GM12878 (cell line): Measurements from ENCODE around the gene MSH3. TPM values are rescaled to one million over a fixed set of nuclear protein-coding genes. Genes with fewer than 3 reads are reported as not detected.

Source experiments
- ATAC-seq: fragments of 200-7000 bp; cut with Tn5 transposase; 3 replicates; pipeline ENCODE4 v1.9.1; 2020; ENCODE audit warnings: mild to moderate bottlenecking, moderate library complexity
- BruUV-seq: library from RNA; stranded (reverse); fragments of 400-500 nt; replicated peaks from 2 replicates; lab custom pipeline; 2021; lab: Mats Ljungman, UMichigan
- CTCF ChIA-PET: fragments of 300-600 bp; sonication (Branson Sonifier 250); formaldehyde crosslinking; extraction: SDS; loops from one replicate; lab custom pipeline; 2021; ENCODE audit warnings: inconsistent platforms; lab: Yijun Ruan, JAX
- POLR2A ChIA-PET: fragments of 350-600 bp; formaldehyde crosslinking; extraction: SDS; loops from one replicate; lab custom pipeline; 2021; ENCODE audit warnings: inconsistent platforms; lab: Charles Lee
- RAD21 ChIA-PET: fragments of 300-600 bp; sonication (Branson Sonifier 250); formaldehyde crosslinking; loops from one replicate; lab custom pipeline; 2023; ENCODE audit warnings: antibody characterized with exemption; ENCODE audit not compliant: unreplicated experiment; lab: Charles Lee
- SMC1A ChIA-PET: fragments of 300-600 bp; sonication (Branson Sonifier 250); formaldehyde crosslinking; loops from one replicate; lab custom pipeline; 2023; ENCODE audit not compliant: unreplicated experiment, uncharacterized antibody; lab: Charles Lee
- DNase-seq: peaks from one replicate; pipeline ENCODE4 v3.0.0-alpha.2; 2011; ENCODE audit warnings: low read depth, low spot score
- FAIRE-seq: peaks from 3 replicates; lab custom pipeline; 2011; peaks lifted over from hg19 to GRCh38; lab: Jason Lieb, UNC
- H2AFZ ChIP-seq: 2 replicates; pipeline ENCODE4 v1.6.0; 2011; ENCODE audit warnings: low read depth, low read length, control low read depth; ENCODE audit not compliant: control insufficient read depth
- H3K27ac ChIP-seq: 2 replicates; pipeline ENCODE4 v1.5.1; 2011; ENCODE audit warnings: control low read depth; ENCODE audit not compliant: control insufficient read depth, insufficient read depth
- H3K27me3 ChIP-seq, 2 experiments: replicated peaks in 1 of 2; 2 replicates each; pipeline versions ENCODE4 v1.6.0 to v1.6.1; 2011; ENCODE audit warnings: low read length in 1 of 2; ENCODE audit not compliant: control insufficient read depth in 2 of 2, insufficient read depth in 2 of 2
- H3K36me3 ChIP-seq, 2 experiments: 2 replicates each; pipeline ENCODE4 v1.5.1; 2011; ENCODE audit warnings: low read length in 1 of 2; ENCODE audit not compliant: control insufficient read depth in 2 of 2, insufficient read depth in 2 of 2
- H3K4me1 ChIP-seq: 2 replicates; pipeline ENCODE4 v1.6.1; 2011; ENCODE audit warnings: mild to moderate bottlenecking, low read length, moderate library complexity, mixed read lengths; ENCODE audit not compliant: control insufficient read depth, insufficient read depth
- H3K4me2 ChIP-seq: 2 replicates; pipeline ENCODE4 v1.6.0; 2011; ENCODE audit warnings: control low read depth; ENCODE audit not compliant: control insufficient read depth, insufficient read depth
- H3K4me3 ChIP-seq: fragments of 200-600 bp; sonication (generic); 2 replicates; pipeline ENCODE4 v1.5.1; 2016
- H3K79me2 ChIP-seq: 2 replicates; pipeline ENCODE4 v1.6.0; 2011; ENCODE audit warnings: low read length; ENCODE audit not compliant: control insufficient read depth, insufficient read depth
- H3K9ac ChIP-seq: 2 replicates; pipeline ENCODE4 v1.8.0; 2011; ENCODE audit warnings: low read length, control low read depth, mixed read lengths; ENCODE audit not compliant: control insufficient read depth, insufficient read depth
- H3K9me3 ChIP-seq: replicated peaks from 3 replicates; pipeline ENCODE4 v1.5.1; 2011; ENCODE audit warnings: mild to moderate bottlenecking, low read length; ENCODE audit not compliant: control insufficient read depth, insufficient read depth
- H4K20me1 ChIP-seq: 2 replicates; pipeline ENCODE4 v1.6.0; 2011; ENCODE audit not compliant: control insufficient read depth, insufficient read depth
- ESRRA ChIP-seq: IDR thresholded peaks from 2 replicates; pipeline ENCODE4 v1.6.1; 2012; ENCODE audit warnings: mild to moderate bottlenecking, low read length, improper control_type of control experiment
- EZH2 ChIP-seq: IDR thresholded peaks from 2 replicates; pipeline ENCODE4 v1.6.1; 2012; ENCODE audit warnings: low read depth, mild to moderate bottlenecking, control low read depth, inconsistent platforms, low read length, borderline replicate concordance; ENCODE audit not compliant: control insufficient read depth
- HCFC1 ChIP-seq: fragments of 150-350 bp; IDR thresholded peaks from 2 replicates; pipeline ENCODE4 v1.6.1; 2014; ENCODE audit warnings: low read length
- SIN3A ChIP-seq: IDR thresholded peaks from 2 replicates; pipeline ENCODE4 v1.6.1; 2012; ENCODE audit warnings: low read depth, low read length, improper control_type of control experiment
- STAT3 ChIP-seq: IDR thresholded peaks from 2 replicates; pipeline ENCODE4 v1.6.1; 2011; ENCODE audit warnings: low read depth, low read length, improper control_type of control experiment
- WRNIP1 ChIP-seq: IDR thresholded peaks from 2 replicates; pipeline ENCODE4 v1.6.1; 2011; ENCODE audit warnings: low read depth, low read length, improper control_type of control experiment, borderline replicate concordance
- WGBS: methylation state at CpG from one replicate; pipeline ENCODE4 v1.1.6; 2016; ENCODE audit warnings: low lambda C conversion rate; ENCODE audit not compliant: insufficient replicate concordance, insufficient coverage; ENCODE audit errors: missing lambda C conversion rate; 5-methylcytosine and 5-hydroxymethylcytosine counted together
- in situ Hi-C: fragments of 300-500 bp; cut with MboI; formaldehyde crosslinking; loops from 9 replicates; pipeline ENCODE4 v1.14.3; 2018; ENCODE audit warnings: mixed read lengths
- intact Hi-C: fragments of 100-400 bp; cut with micrococcal nuclease; formaldehyde crosslinking; loops from one replicate; pipeline ENCODE4 v1.14.2; 2022; ENCODE audit not compliant: unreplicated experiment
- polyA plus RNA-seq, 11 experiments: library from polyadenylated mRNA; depleted of rRNA in 4 of 11; unstranded in 6 of 11; stranded (reverse) in 5 of 11; fragments of >200 nt; fragmentation: Nextera tagmentation in 4 of 11; fragmentation: Illumina TruSeq in 1 of 11; extraction: Ambion mirVana in 4 of 11; extraction: Trizol in 1 of 11; gene quantifications; 1 replicate in 1 of 11; 2 replicates in 10 of 11; pipeline versions ENCODE4 v1.2.1 to v1.2.3, GENCODE V29; 2011 to 2016; ENCODE audit warnings: inconsistent platforms in 2 of 11, missing spikeins in 2 of 11, low read depth in 1 of 11
- total RNA-seq, 4 experiments: library from RNA; depleted of rRNA in 3 of 4; stranded (reverse); fragments of >200 nt in 3 of 4; fragmentation: Illumina TruSeq in 1 of 4; extraction: Trizol in 1 of 4; gene quantifications; 2 replicates each; pipeline versions ENCODE4 v1.2.1 to v1.2.3, GENCODE V29; 2013 to 2021
- TF ChIP-seq, protein P1 (sequence below): fragments of 150-350 bp; IDR thresholded peaks from 2 replicates; pipeline ENCODE4 v1.6.1; 2016; ENCODE audit warnings: low read depth, low read length
- TF ChIP-seq, protein P2 (sequence below): IDR thresholded peaks from 2 replicates; pipeline ENCODE4 v1.6.1; 2012; ENCODE audit warnings: low read length, inconsistent platforms
- TF ChIP-seq, protein P3 (sequence below): fragments of 450-650 bp; IDR thresholded peaks from 2 replicates; pipeline ENCODE4 v1.6.1; 2017; ENCODE audit warnings: mild to moderate bottlenecking, moderate library complexity
- TF ChIP-seq, protein P4 (sequence below): fragments of 450-650 bp; formaldehyde crosslinking; IDR thresholded peaks from 2 replicates; pipeline ENCODE4 v1.4.0; 2020; ENCODE audit warnings: mild to moderate bottlenecking, moderate library complexity
- TF ChIP-seq, protein P5 (sequence below): IDR thresholded peaks from 2 replicates; pipeline ENCODE4 v1.6.1; 2012; ENCODE audit warnings: low read depth, low read length, improper control_type of control experiment

Gene MSH3
- total and polyA plus RNA-seq, 10 of the 15 experiments (the other 5 are each of a cell fraction or from before 2014, with no cell fraction given): 4.7 to 17.5 (median 12.2) TPM

DNA sequence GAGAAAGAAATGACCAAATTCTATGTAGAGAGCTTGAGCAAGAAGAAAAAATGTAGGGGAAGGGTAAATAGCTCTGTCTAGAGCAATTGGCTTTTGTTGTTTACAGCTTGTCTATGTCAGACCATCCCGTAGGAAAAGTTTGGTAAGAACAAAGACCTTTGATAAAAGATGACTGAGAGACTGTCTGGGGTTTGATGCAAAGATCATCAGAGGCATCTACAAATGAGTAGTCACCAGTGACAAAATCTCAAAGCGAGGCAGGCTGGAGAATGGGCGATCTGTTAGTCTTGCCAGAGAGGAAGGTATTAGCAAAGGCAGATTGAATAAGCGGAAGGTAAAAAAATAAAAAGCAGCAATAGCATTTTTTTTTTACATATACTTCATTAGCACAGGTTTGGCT is 180.7 kb downstream of the MSH3 start:
- Histone ChIP-seq H3K27me3 (no peaks in the 10 kb centered on the region), H3K27ac (no peak overlapping the region), H3K4me1 (peaks cover 10% of the 10 kb centered on the region; the same call in 1 of the 2 replicates), H2AFZ (no peak overlapping the region), H3K9ac (no peak overlapping the region), H3K36me3 (peaks cover 0 to 2% of the 10 kb centered on the region in 2 experiments; a peak in 1 of 4 replicates), H3K9me3 (no peaks in the 10 kb centered on the region), H3K4me2 (no peak overlapping the region), H3K4me3 (no peak overlapping the region), H4K20me1 (no peaks in the 10 kb centered on the region), H3K79me2 (no peaks in the 10 kb centered on the region)
- FAIRE-seq: no peak
- ATAC-seq: no peak
- DNase-seq: no peak
- ChIA-PET CTCF (interaction anchor here (1.3 kb wide), 1 partner anchor 353 kb away, joined by 3 read pairs; no protein-coding TSS in a partner anchor), SMC1A (interaction anchor here (1.2 to 1.5 kb wide), 2 partner anchors 14 to 24 kb away, joined by 3 read pairs; no protein-coding TSS in a partner anchor), RAD21 (no interaction called here), POLR2A (no interaction called here)
- intact Hi-C loops: no loop called here
- no TSS peak for BruUV-seq
- 98% methylated on average over 4 of the region's 4 CpGs for WGBS
- in situ Hi-C loops: no loop called here
- TF ChIP-seq EZH2 (no peak), ESRRA (no peak), SIN3A (no peak), WRNIP1 (no peak), STAT3 (no peak), HCFC1 (no peak)
- TF ChIP-seq, protein P1, sequence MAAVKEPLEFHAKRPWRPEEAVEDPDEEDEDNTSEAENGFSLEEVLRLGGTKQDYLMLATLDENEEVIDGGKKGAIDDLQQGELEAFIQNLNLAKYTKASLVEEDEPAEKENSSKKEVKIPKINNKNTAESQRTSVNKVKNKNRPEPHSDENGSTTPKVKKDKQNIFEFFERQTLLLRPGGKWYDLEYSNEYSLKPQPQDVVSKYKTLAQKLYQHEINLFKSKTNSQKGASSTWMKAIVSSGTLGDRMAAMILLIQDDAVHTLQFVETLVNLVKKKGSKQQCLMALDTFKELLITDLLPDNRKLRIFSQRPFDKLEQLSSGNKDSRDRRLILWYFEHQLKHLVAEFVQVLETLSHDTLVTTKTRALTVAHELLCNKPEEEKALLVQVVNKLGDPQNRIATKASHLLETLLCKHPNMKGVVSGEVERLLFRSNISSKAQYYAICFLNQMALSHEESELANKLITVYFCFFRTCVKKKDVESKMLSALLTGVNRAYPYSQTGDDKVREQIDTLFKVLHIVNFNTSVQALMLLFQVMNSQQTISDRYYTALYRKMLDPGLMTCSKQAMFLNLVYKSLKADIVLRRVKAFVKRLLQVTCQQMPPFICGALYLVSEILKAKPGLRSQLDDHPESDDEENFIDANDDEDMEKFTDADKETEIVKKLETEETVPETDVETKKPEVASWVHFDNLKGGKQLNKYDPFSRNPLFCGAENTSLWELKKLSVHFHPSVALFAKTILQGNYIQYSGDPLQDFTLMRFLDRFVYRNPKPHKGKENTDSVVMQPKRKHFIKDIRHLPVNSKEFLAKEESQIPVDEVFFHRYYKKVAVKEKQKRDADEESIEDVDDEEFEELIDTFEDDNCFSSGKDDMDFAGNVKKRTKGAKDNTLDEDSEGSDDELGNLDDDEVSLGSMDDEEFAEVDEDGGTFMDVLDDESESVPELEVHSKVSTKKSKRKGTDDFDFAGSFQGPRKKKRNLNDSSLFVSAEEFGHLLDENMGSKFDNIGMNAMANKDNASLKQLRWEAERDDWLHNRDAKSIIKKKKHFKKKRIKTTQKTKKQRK: no peak
- TF ChIP-seq, protein P2, sequence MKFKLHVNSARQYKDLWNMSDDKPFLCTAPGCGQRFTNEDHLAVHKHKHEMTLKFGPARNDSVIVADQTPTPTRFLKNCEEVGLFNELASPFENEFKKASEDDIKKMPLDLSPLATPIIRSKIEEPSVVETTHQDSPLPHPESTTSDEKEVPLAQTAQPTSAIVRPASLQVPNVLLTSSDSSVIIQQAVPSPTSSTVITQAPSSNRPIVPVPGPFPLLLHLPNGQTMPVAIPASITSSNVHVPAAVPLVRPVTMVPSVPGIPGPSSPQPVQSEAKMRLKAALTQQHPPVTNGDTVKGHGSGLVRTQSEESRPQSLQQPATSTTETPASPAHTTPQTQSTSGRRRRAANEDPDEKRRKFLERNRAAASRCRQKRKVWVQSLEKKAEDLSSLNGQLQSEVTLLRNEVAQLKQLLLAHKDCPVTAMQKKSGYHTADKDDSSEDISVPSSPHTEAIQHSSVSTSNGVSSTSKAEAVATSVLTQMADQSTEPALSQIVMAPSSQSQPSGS: no peak
- TF ChIP-seq, protein P3, sequence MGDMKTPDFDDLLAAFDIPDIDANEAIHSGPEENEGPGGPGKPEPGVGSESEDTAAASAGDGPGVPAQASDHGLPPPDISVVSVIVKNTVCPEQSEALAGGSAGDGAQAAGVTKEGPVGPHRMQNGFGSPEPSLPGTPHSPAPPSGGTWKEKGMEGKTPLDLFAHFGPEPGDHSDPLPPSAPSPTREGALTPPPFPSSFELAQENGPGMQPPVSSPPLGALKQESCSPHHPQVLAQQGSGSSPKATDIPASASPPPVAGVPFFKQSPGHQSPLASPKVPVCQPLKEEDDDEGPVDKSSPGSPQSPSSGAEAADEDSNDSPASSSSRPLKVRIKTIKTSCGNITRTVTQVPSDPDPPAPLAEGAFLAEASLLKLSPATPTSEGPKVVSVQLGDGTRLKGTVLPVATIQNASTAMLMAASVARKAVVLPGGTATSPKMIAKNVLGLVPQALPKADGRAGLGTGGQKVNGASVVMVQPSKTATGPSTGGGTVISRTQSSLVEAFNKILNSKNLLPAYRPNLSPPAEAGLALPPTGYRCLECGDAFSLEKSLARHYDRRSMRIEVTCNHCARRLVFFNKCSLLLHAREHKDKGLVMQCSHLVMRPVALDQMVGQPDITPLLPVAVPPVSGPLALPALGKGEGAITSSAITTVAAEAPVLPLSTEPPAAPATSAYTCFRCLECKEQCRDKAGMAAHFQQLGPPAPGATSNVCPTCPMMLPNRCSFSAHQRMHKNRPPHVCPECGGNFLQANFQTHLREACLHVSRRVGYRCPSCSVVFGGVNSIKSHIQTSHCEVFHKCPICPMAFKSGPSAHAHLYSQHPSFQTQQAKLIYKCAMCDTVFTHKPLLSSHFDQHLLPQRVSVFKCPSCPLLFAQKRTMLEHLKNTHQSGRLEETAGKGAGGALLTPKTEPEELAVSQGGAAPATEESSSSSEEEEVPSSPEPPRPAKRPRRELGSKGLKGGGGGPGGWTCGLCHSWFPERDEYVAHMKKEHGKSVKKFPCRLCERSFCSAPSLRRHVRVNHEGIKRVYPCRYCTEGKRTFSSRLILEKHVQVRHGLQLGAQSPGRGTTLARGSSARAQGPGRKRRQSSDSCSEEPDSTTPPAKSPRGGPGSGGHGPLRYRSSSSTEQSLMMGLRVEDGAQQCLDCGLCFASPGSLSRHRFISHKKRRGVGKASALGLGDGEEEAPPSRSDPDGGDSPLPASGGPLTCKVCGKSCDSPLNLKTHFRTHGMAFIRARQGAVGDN: no peak
- TF ChIP-seq, protein P4, sequence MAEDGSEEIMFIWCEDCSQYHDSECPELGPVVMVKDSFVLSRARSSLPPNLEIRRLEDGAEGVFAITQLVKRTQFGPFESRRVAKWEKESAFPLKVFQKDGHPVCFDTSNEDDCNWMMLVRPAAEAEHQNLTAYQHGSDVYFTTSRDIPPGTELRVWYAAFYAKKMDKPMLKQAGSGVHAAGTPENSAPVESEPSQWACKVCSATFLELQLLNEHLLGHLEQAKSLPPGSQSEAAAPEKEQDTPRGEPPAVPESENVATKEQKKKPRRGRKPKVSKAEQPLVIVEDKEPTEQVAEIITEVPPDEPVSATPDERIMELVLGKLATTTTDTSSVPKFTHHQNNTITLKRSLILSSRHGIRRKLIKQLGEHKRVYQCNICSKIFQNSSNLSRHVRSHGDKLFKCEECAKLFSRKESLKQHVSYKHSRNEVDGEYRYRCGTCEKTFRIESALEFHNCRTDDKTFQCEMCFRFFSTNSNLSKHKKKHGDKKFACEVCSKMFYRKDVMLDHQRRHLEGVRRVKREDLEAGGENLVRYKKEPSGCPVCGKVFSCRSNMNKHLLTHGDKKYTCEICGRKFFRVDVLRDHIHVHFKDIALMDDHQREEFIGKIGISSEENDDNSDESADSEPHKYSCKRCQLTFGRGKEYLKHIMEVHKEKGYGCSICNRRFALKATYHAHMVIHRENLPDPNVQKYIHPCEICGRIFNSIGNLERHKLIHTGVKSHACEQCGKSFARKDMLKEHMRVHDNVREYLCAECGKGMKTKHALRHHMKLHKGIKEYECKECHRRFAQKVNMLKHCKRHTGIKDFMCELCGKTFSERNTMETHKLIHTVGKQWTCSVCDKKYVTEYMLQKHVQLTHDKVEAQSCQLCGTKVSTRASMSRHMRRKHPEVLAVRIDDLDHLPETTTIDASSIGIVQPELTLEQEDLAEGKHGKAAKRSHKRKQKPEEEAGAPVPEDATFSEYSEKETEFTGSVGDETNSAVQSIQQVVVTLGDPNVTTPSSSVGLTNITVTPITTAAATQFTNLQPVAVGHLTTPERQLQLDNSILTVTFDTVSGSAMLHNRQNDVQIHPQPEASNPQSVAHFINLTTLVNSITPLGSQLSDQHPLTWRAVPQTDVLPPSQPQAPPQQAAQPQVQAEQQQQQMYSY (CRISPR knock-in tag): no peak
- TF ChIP-seq, protein P5, sequence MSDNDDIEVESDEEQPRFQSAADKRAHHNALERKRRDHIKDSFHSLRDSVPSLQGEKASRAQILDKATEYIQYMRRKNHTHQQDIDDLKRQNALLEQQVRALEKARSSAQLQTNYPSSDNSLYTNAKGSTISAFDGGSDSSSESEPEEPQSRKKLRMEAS: no peak
